HCT116 (cell line): Measurements from ENCODE around the gene NUP42. TPM values are rescaled to one million over a fixed set of nuclear protein-coding genes. Genes with fewer than 3 reads are reported as not detected.

ENCODE experiments used
- ATAC-seq: fragments of 200-7000 bp; cut with Tn5 transposase; 2 replicates; pipeline ENCODE4 v1.9.1; 2020; ENCODE audit warnings: mild to moderate bottlenecking, moderate library complexity
- BruUV-seq: library from RNA; stranded (reverse); fragments of 400-500 nt; replicated peaks from 2 replicates; lab custom pipeline; 2021; lab: Mats Ljungman, UMichigan
- CTCF ChIA-PET: fragments of 300-600 bp; sonication (Branson Sonifier 250); formaldehyde crosslinking; loops from one replicate; lab custom pipeline; 2021; ENCODE audit warnings: antibody characterized with exemption; lab: Charles Lee
- POLR2A ChIA-PET: fragments of 300-600, 350-600 bp; sonication (Branson Sonifier 250); formaldehyde crosslinking; loops from one replicate; lab custom pipeline; 2021; ENCODE audit warnings: antibody characterized with exemption; lab: Charles Lee
- RAD21 ChIA-PET, 2 experiments: fragments of 300-600 bp; sonication (Branson Sonifier 250); formaldehyde crosslinking; loops; one replicate each; lab custom pipeline; 2023; ENCODE audit warnings: low total read pairs in 2 of 2; ENCODE audit not compliant: uncharacterized antibody in 2 of 2, unreplicated experiment in 2 of 2, low non-redundant PET in 1 of 2; lab: Charles Lee
- DNase-seq: peaks from one replicate; pipeline ENCODE4 v3.0.0-alpha.2; 2010; ENCODE audit warnings: low read depth, low spot score
- H2AFZ ChIP-seq: fragments of 200-600 bp; shearing (Covaris generic), sonication (generic); 2 replicates; pipeline ENCODE4 v1.6.1; 2017; ENCODE audit warnings: low read depth, mixed run types, mixed read lengths, antibody characterized with exemption, low read length; ENCODE audit not compliant: poor library complexity, severe bottlenecking
- H3K27ac ChIP-seq: 2 replicates; pipeline ENCODE4 v1.5.1; 2012; ENCODE audit warnings: low read depth, low read length
- H3K27me3 ChIP-seq: fragments of 200-600 bp; sonication (generic); 2 replicates; pipeline ENCODE4 v1.6.1; 2016; ENCODE audit warnings: mixed run types, low read length, mixed read lengths; ENCODE audit not compliant: insufficient read depth
- H3K36me3 ChIP-seq, 2 experiments: fragments of 200-500 bp in 1 of 2; fragments of 200-600 bp in 1 of 2; sonication (Bioruptor generic) in 1 of 2; sonication (generic) in 1 of 2; 2 replicates each; pipeline versions ENCODE4 v1.5.1 to v1.6.1; 2014 to 2016; ENCODE audit warnings: low read length in 2 of 2, inconsistent platforms in 1 of 2, mixed read lengths in 1 of 2, mixed run types in 1 of 2; ENCODE audit not compliant: insufficient read depth in 2 of 2, control insufficient read depth in 1 of 2
- H3K4me1 ChIP-seq, 2 experiments: fragments of 200-600 bp in 1 of 2; sonication (generic) in 1 of 2; 2 replicates each; pipeline versions ENCODE4 v1.5.1 to v1.6.1; 2012 to 2017; ENCODE audit warnings: low read length in 2 of 2, inconsistent platforms in 1 of 2, mild to moderate bottlenecking in 1 of 2, mixed read lengths in 1 of 2, mixed run types in 1 of 2, moderate library complexity in 1 of 2; ENCODE audit not compliant: insufficient read depth in 2 of 2, control insufficient read depth in 1 of 2
- H3K4me2 ChIP-seq: fragments of 200-600 bp; sonication (generic); 2 replicates; pipeline ENCODE4 v1.6.1; 2017; ENCODE audit warnings: mixed run types, low read length, mixed read lengths
- H3K4me3 ChIP-seq, 2 experiments: fragments of 200-600 bp in 1 of 2; sonication (generic) in 1 of 2; replicated peaks in 1 of 2; 2 replicates each; pipeline ENCODE4 v1.5.1; 2011 to 2016; ENCODE audit warnings: low read length in 2 of 2, control low read depth in 1 of 2, low read depth in 1 of 2, mild to moderate bottlenecking in 1 of 2, mixed read lengths in 1 of 2, mixed run types in 1 of 2
- H3K79me2 ChIP-seq: fragments of 200-600 bp; sonication (generic); 2 replicates; pipeline ENCODE4 v1.6.1; 2017; ENCODE audit warnings: mild to moderate bottlenecking, mixed run types, low read length, moderate library complexity, mixed read lengths; ENCODE audit not compliant: insufficient read depth
- H3K9ac ChIP-seq: fragments of 200-600 bp; sonication (generic); 2 replicates; pipeline ENCODE4 v1.6.1; 2016; ENCODE audit warnings: low read length, mixed read lengths
- H3K9me2 ChIP-seq: fragments of 200-600 bp; sonication (generic), shearing (Covaris generic); 2 replicates; pipeline ENCODE4 v1.6.1; 2017; ENCODE audit warnings: mixed run types, mild to moderate bottlenecking, moderate library complexity; ENCODE audit not compliant: insufficient read depth
- H3K9me3 ChIP-seq, 2 experiments: fragments of 200-500 bp in 1 of 2; fragments of 200-600 bp in 1 of 2; sonication (Bioruptor generic) in 1 of 2; sonication (generic) in 1 of 2; 2 replicates each; pipeline ENCODE4 v1.6.1; 2014 to 2017; ENCODE audit warnings: low read length in 2 of 2, mixed read lengths in 2 of 2, inconsistent platforms in 1 of 2, low read depth in 1 of 2, mild to moderate bottlenecking in 1 of 2, mixed run types in 1 of 2, moderate library complexity in 1 of 2; ENCODE audit not compliant: control insufficient read depth in 1 of 2, insufficient read depth in 1 of 2
- H4K20me1 ChIP-seq: fragments of 200-600 bp; sonication (generic), shearing (Covaris generic); 2 replicates; pipeline ENCODE4 v1.6.1; 2017; ENCODE audit warnings: mixed run types, mild to moderate bottlenecking, moderate library complexity; ENCODE audit not compliant: insufficient read depth
- ATF3 ChIP-seq: IDR thresholded peaks from 2 replicates; pipeline ENCODE4 v1.6.1; 2012
- EGR1 ChIP-seq: IDR thresholded peaks from 2 replicates; pipeline ENCODE4 v1.6.1; 2012; ENCODE audit warnings: low read depth
- ELF1 ChIP-seq: IDR thresholded peaks from 2 replicates; pipeline ENCODE4 v1.6.1; 2012; ENCODE audit warnings: low read depth, borderline replicate concordance
- EZH2 ChIP-seq: fragments of 200-600 bp; sonication (generic); IDR thresholded peaks from 2 replicates; pipeline ENCODE4 v1.6.1; 2017; ENCODE audit warnings: antibody characterized with exemption, mixed run types
- FOSL1 ChIP-seq: IDR thresholded peaks from 2 replicates; pipeline ENCODE4 v1.6.1; 2012; ENCODE audit warnings: low read depth
- JUND ChIP-seq: IDR thresholded peaks from 2 replicates; pipeline ENCODE4 v1.6.1; 2012
- POLR2A ChIP-seq: IDR thresholded peaks from 2 replicates; pipeline ENCODE4 v1.7.0; 2011; ENCODE audit warnings: borderline replicate concordance; ENCODE audit not compliant: insufficient read depth, insufficient read length; ENCODE audit errors: extremely low read depth
- POLR2AphosphoS5 ChIP-seq: IDR thresholded peaks from 2 replicates; pipeline ENCODE4 v1.6.1; 2011; ENCODE audit warnings: mild to moderate bottlenecking, low read depth, low read length, moderate library complexity
- RAD21 ChIP-seq: IDR thresholded peaks from 2 replicates; pipeline ENCODE4 v1.6.1; 2012; ENCODE audit warnings: low read depth, mild to moderate bottlenecking
- REST ChIP-seq: IDR thresholded peaks from 2 replicates; pipeline ENCODE4 v1.6.1; 2012; ENCODE audit warnings: low read depth
- SIN3A ChIP-seq: IDR thresholded peaks from 2 replicates; pipeline ENCODE4 v1.6.1; 2012; ENCODE audit warnings: low read depth
- SP1 ChIP-seq: IDR thresholded peaks from 2 replicates; pipeline ENCODE4 v1.6.1; 2012; ENCODE audit warnings: low read depth
- TCF7L2 ChIP-seq: IDR thresholded peaks from 2 replicates; pipeline ENCODE4 v1.7.0; 2011; ENCODE audit warnings: borderline replicate concordance, inconsistent platforms; ENCODE audit not compliant: insufficient read depth, insufficient read length; ENCODE audit errors: extremely low read depth
- YY1 ChIP-seq: IDR thresholded peaks from 2 replicates; pipeline ENCODE4 v1.6.1; 2011; ENCODE audit warnings: low read length, low read depth, moderate library complexity, mild to moderate bottlenecking; ENCODE audit not compliant: insufficient replicate concordance; ENCODE audit errors: extremely low read depth
- ZNF274 ChIP-seq: fragments of 200-500 bp; sonication (Bioruptor generic); IDR thresholded peaks from 2 replicates; pipeline ENCODE4 v1.6.1; 2014; ENCODE audit warnings: mild to moderate bottlenecking, low read depth, low read length, inconsistent platforms
- intact Hi-C: fragments of 100-400 bp; cut with micrococcal nuclease; formaldehyde crosslinking; loops from 2 replicates; pipeline ENCODE4 v1.10.0; 2022
- total RNA-seq: library from RNA; stranded (reverse); gene quantifications from one replicate; pipeline ENCODE4 v1.2.1, GENCODE V29; 2021; ENCODE audit not compliant: unreplicated experiment

Gene NUP42
- total RNA-seq, 1 experiment from 2014 or later = 36.5 TPM

GRCh38 chr7:23175938-23176337, 5.9 kb upstream of the NUP42 start:
- DNase-seq (no peak), ATAC-seq (no peak)
- Histone ChIP-seq H3K4me1 (peaks cover under 1% of the 10 kb centered on the region in 2 experiments; a peak in 2 of 4 replicates), H2AFZ (no peak overlapping the region), H4K20me1 (no peaks in the 10 kb centered on the region), H3K79me2 (no peaks in the 10 kb centered on the region), H3K9ac (no peak overlapping the region), H3K4me2 (no peak overlapping the region), H3K9me3 (no peaks in the 10 kb centered on the region), H3K27ac (no peak overlapping the region), H3K27me3 (no peaks in the 10 kb centered on the region), H3K4me3 (no peak overlapping the region), H3K36me3 (no peaks in the 10 kb centered on the region), H3K9me2 (no peaks in the 10 kb centered on the region)
- ChIA-PET POLR2A (no interaction called here), RAD21 (no interaction called here), CTCF (no interaction called here)
- no peak for TF ChIP-seq SP1
- TF ChIP-seq EZH2 = no peak
- no peak for TF ChIP-seq FOSL1
- TF ChIP-seq POLR2AphosphoS5 = no peak
- TF ChIP-seq ELF1 = no peak
- no peak for TF ChIP-seq TCF7L2
- TF ChIP-seq JUND = no peak
- no peak for TF ChIP-seq REST
- TF ChIP-seq YY1 = no peak
- no peak for TF ChIP-seq ATF3
- TF ChIP-seq EGR1 = no peak
- no peak for TF ChIP-seq ZNF274
- no peak for TF ChIP-seq SIN3A
- no peak for TF ChIP-seq RAD21
- no peak for TF ChIP-seq POLR2A
- no TSS peak for BruUV-seq
- intact Hi-C loops = no loop called here
